Measurements from ENCODE around the gene PCAT7.
"Not testable (repeated sequence)": the region's sequence is repeated elsewhere in the genome, so short reads cannot be mapped to it uniquely, and the experiment has no call there.

DNA sequence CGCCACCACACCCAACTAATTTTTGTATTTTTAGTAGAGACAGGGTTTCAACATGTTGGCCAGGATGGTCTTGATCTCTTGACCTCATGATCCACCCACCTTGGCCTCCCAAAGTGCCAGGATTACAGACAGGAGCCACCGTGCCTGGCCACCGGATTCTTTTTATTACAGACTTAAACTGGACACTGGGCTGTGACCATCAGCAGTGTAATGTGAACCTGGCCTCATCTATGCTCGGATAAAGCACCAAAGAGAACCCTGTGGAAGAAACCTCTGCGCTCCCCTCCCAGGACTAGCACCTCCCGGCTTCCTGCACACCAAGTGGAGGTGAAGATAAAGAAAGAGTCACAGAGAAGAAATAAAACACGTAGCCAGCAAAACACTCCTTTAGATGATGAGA lies 37.8 kb downstream of the PCAT7 start:
- not testable (repeated sequence) for TF ChIP-seq MAZ (CRISPR knock-in tag; conservative IDR thresholded peaks at IDR 0.05 in 1 of 2, IDR thresholded peaks at IDR 0.05 in 1 of 2); IRF1 (CRISPR knock-in tag; IDR thresholded peaks at IDR 0.05; ENCODE audit: borderline replicate concordance); SRF (CRISPR knock-in tag; IDR thresholded peaks at IDR 0.05); CTCF (IDR thresholded peaks at IDR 0.05 in 2 of 3, conservative IDR thresholded peaks at IDR 0.05 in 1 of 3; ENCODE audit: insufficient read depth in 2 of 3, low read depth in 1 of 3, low read length in 3 of 3); HDAC2 (IDR thresholded peaks at IDR 0.05); ADNP (tag; IDR thresholded peaks at IDR 0.05); BCL6 (CRISPR knock-in tag; IDR thresholded peaks at IDR 0.05); CBX8 (IDR thresholded peaks at IDR 0.05; ENCODE audit: borderline replicate concordance, extremely low read depth, low read depth, low read length, poor library complexity, severe bottlenecking); MAX (CRISPR knock-in tag; IDR thresholded peaks at IDR 0.05); CBX5 (IDR thresholded peaks at IDR 0.05; ENCODE audit: borderline replicate concordance, low read depth); ZNF77 (CRISPR knock-in tag; IDR thresholded peaks at IDR 0.05); CEBPB (tag; IDR thresholded peaks at IDR 0.05)

Data from K562 (cell line).